Activated CD4-positive, alpha-beta T cell treated with anti-CD3 and anti-CD28 coated beads, Interleukin-2, amount 50 U/mL, for 48 hours (primary cell): ENCODE measurements around the gene SEC24A.
"Not testable (repeated sequence)": the region's sequence is repeated elsewhere in the genome, so short reads cannot be mapped to it uniquely, and the experiment has no call there.

ENCODE experiments used
- DNase-seq, 2 experiments: peaks; one replicate each; pipeline ENCODE4 v3.0.0-alpha.2; 2020

SEC24A gene

DNA sequence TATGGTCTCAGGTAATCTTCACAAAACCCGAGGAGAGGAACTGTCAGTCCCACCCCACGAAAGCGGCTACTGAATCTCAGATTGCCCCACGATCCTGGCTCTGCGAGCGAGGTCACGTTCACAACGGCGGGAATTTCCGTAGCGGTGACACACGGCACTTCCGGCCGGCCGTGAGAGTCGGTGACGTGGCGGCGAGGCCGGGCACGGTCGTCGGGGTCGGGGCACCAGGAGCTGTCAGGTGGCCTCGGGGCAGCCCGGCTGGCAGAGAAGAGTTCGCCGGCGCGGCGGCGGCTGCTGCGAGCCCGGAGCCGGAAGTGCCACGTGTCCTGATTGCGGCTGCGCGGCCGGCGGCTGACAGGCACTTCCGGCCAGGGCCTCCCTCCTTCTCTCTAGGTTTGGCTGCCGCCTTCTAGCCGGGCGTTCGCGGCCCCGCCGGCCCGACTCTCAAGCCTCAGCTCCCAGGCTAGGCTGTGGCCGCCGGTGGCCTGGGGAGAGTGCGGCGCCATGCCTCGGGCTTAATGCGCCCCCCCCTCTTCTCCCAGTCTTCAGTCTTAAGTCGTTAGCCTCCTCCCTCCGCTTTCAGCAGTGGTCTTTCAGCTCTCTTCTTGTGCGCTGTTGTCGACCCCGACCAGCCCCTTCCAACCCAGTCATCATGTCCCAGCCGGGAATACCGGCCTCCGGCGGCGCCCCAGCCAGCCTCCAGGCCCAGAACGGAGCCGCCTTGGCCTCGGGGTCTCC, at the start of gene SEC24A:
Gene SEC24A, plus strand, starts transcription at position 361 of the 738 bp plus-strand sequence. Its CDS starts 292 bp downstream, at position 653.
- peak; percentile 90 to 91 for DNase-seq

DNA sequence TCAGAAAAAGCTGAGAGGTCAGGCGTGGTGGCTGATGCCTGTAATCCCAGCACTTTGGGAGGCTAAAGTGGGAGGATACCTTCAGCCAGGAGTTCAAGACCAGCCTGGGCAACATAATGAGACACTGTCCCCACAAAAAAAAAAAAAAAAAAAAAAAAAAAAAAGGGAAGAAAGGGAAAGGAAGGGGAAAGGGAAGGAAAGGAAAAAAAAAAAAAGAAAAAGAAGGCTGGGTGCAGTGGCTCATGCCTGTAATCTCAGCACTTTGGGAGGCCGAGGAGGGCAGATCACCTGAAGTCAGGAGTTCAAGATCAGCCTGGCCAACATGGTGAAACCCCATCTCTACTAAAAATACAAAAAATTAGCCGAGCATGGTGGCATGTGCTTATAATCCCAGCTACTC, 48.8 kb upstream of the SEC24A start:
- DNase-seq: not testable (repeated sequence)

DNA sequence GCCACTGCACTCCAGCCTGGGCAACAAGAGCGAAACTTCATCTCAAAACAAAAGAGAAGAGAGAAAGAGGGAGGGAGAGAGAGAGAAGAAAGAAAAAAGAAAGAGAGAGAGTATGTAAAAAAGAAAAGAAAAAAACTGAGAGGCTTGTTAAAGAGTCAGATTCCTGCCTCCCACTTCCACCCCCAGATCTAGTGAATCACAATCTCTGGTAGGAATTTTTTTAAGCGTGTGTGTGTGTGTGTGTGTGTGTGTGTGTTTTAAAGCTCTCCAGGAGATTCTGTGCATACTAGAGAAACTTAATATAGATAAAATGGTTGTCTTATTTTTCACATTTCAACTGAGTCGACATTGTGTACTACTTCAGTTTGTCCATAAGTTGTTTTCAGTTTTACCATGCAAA, 48.0 kb upstream of the SEC24A start:
- no peak for DNase-seq

DNA sequence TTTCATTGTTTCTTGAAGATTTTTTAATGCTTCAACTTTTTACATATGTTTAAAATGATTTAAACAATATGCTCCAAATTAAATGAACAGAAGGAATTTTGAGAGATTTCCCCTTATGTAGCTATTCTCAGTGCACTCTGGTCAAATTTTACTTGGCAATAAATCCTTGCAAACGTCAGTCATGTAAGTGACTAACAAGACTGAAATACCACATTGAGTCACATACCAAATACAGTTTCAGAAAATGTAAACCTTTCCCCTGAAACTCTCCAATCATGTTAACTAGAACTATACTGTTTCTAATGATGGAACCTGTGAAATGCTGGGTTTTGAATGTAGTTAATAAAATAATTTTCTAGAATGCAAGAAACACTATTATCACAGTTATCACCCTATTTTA, 45.5 kb upstream of the SEC24A start:
- DNase-seq: no peak

DNA sequence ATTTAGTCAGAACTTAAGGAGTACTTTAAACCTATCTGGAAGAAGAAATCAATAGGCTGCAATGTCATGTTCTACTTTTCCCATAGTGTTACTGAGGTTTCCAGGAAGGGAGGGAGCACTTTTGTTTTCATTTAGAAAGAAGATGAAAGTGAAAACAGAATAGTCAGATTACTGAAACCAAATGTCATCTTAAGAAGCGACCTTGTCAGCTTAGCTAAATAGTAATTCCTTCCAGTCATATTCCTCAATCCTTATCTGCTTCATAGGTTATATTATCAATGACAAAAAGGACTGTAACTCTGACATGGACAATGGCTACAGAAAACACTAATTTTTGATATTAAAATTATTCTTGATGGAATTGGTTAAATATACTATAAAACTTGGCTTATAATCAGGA, 43.7 kb upstream of the SEC24A start:
- DNase-seq: no peak

DNA sequence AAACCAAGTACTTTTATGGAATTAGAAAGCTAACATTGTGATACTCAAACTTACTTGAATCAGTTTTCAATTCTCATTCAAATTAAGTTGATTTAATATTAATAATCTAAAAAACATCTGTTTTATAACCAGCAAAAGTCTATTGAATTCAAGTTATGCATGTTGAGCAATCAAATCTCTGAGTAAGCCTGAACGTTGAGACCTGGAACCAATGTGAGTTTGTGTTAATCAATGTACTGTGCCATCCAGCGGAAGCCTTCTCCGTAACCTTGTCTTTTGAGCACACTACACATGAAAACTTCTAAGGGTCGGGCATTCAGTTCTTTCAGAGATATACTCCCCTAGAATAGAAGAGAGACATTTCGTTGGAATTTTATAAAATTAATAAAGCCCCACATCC, 41.9 kb upstream of the SEC24A start:
- no peak for DNase-seq

DNA sequence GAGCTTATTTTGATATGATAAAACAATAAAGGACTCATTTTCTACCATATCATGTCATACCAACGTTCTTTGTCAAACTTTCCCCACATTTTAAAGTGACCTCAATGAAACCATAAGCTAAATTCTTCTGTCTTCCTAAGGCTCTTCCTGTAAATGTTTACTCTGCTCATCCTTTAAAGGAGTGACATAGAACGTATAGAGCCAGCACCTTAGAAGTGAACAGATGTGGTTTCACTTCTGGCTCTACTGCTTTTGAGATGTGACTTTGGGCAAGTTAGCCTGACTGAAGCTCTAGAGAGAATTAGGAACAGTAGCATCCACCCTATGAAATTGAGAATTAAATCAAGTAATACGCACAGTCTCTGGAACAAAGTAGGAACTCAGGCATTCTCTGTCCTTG, 40.0 kb upstream of the SEC24A start:
- no peak for DNase-seq

DNA sequence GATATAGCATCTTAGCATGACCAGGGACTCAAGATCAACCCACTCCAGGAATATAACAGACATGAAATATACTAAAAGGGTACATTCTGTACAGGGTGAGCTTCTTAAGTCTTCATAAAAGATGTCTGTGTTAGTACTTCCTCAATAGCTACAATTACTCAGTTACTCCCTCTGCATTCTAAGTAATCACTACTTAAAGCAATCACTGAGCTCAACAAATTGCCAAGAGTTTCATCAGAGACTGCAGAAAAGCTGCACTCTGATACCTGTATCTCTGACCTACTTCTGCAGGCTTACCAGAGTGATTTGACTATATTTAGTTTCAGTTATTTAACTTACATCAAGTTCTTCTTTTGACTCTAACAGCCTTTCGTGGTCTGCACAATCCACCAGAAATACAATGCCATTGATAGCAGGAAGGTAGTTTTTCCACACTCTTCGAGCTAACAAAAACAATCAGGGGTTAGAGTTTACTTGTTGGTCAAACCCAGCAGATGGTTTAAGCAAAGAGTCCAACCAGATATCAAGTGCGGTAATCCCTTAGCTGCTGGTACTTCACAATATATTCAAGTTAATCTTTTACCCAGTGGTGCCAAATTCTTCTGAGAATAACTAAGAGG, 39.2 kb upstream of the SEC24A start:
- DNase-seq: no peak

DNA sequence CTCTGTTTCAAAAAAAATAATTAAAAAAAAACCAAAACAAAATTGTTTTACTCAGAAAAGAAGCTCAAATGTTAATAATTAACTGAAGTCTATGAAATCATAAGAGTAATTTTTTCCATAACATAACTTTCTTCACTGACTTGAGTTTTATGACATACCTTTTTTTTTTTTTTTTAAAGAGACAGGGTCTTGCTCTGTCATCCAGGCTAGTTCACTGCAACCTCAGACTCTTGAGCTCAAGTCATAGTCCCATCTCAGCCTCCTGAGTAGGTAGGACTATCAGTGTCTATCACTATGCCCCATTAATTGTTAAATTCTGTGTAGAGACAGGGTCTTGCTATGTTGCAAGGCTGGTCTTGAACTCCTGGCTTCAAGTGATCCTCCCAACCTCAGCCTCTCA, 37.9 kb upstream of the SEC24A start:
- no peak for DNase-seq

DNA sequence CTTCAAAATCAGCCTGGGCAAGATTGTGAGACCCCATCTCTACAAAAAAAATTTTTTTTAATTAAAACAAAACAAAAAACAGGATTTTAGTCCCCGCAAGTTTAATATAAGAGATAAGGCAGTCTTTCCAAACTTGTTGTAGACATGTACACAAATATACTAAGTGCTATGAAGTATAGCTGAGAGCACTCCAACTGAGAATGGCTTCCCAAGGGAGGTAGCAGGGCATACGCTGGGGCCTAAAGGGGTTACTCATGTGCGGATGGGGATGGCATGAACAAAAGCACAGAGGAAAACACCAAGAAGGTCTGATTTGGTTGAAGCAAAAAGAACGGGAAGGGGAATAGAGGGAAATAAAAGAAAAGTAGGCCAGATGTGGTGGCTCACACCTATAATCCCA, 37.1 kb upstream of the SEC24A start:
- DNase-seq: no peak

DNA sequence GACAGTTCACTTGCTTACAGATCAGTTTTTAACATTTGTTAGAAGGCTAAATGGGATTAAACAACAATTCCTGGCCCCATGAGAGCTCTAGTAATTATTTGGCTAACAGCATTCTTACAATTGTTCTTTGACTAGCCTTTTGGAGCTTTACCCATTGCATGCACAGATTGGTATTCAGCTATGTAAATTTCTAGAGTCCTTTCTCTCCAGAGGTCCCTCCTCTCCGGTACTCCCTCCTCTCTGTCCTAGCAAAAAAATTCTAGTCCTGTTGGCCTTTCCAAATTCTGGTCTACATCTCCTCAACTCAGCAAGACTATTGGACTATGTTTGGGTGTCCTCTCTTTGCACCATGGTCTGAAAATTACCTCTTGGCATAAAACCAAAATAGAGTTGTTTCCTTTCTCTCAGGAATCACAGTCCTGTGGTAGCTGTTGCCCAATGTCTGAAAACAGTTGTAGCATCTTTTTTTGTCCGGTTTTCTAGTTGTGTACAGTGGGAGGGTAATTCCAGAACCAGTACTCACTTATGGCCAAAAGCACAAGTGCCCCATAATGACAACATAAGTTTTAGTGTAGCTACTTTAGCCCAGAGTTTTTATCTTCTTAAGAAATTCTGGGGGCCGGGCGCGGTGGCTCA, 34.0 kb upstream of the SEC24A start:
- no peak for DNase-seq

DNA sequence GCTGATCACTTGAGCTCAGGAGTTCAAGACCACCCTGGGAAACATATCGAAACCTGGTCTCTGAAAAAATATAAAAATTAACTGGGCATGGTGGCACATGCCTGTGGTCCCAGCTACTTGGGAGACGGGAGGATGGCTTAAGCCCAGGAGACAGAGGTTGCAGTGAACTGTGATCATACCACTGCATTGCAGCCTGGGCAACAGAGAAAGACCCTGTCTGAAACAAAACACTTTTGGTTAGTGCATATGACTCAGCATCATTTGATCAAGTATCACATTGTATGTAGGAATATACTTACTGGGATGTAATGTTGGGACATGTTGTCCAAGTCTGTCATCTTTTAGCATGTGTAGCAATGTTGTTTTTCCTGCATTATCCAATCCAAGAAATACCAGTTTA, 28.0 kb upstream of the SEC24A start:
- no peak for DNase-seq

DNA sequence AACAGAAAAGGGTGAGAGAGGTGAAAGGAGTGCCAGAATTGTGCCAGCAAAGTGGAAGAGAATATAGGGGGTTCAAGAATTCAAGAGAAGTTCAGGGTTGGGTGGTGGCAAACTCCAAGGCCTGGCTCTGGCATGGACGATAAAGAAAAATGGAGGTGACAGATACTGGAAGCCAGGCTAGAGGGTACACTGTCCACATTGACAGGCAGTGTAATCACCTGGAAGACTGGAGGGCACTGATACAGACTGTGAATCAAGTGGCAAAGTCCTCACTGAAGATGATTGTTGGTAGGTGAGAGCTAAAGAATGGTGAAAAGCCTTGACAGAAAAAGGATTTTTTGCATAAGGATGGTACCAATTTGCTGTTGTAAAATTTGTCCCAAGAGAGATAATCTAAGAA, 23.0 kb upstream of the SEC24A start:
- no peak for DNase-seq

DNA sequence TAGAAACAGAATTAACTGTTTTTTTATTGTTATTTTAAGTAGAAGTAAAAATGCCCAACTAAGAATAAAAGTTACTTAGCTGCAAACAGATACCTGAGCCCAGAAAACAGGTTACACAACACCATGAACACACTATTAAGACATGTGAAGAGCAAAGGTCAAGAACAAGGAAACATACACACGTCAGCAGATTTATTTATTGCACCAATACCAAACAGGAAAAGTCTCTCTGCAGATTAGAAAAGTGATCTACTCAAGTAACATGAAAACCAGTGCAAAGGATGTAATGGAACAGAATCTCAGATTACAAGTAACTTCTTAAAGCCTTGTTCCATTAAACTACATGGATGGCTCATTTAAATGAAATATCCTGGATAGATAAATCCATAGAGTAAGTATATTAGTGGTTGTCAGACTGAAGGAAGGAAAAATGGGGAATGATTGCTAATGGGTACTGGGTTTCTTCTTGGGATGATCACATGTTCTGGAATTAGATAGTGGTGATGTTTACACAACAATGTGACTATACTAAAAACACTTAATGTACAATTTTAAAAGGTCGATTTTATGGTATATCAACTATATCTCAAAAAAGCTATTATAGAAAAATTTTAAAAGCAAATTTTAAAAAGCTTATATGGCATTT, 22.1 kb upstream of the SEC24A start:
- no peak for DNase-seq

DNA sequence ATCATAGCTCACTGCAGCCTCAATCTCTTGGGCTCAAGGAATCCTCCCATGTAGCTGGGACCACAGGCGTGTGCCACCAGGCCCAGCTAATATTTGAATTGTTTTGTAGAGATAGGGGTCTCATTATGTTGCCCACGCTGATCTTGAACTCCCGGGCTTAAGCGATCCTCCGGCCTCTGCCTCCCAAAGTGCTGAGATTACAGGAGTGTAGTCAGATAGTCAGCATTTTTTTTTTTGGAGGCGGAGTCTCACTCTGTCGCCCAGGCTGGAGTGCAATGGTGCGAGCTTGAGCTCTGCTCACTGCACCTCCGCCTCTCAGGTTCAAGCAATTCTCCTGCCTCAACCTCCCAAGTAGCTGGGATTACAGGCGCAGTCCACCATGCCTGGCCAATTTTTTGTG, 14.4 kb upstream of the SEC24A start:
- no peak for DNase-seq

DNA sequence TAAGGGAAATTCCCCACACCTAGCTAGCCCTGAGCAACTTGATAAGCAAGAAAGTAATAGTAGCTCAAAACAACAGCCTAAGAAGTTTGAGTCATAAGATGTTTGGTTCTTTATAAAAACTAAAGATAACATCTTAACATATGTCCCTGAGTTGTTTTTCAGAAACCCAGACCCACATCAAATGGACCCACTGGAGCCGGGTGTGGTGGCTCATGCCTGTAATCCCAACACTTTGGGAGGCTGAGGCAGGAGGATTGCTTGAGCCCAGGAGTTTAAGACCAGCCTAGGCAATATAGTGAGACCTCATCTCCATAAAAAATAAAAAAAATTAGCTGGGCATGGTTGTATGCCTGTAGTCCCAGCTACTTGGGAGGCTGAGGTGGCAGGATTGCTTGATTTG, 13.2 kb upstream of the SEC24A start:
- DNase-seq: peak in 1 of 2 experiments; percentile 5

DNA sequence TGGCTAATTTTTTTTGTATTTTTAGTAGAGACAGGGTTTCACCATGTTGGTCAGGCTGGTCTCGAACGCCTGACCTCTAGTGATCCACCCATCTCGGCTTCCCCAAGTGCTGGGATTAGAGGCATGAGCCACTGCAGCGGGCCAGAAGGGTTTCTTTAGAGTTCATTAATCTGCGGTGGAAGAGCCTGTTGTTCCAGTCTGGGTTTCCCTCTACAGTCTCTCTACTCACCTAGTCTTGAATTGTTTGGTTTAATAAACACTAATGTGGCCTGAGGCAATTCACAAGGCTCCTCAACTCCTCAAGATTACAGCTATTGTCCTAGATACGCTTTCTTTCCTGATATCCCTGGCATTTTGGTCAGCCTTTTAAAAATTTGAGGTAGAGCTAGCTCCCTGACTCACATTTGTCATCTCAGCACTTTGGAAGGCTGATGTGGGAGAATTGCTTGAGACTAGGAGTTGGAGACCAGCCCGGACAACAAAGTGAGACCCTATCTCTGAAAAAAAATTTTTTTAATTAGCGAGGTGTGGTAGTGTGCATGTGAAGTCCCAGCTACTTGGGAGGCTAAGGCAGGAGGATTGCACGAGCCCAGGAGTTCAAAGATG, 11.4 kb upstream of the SEC24A start:
- no peak for DNase-seq

DNA sequence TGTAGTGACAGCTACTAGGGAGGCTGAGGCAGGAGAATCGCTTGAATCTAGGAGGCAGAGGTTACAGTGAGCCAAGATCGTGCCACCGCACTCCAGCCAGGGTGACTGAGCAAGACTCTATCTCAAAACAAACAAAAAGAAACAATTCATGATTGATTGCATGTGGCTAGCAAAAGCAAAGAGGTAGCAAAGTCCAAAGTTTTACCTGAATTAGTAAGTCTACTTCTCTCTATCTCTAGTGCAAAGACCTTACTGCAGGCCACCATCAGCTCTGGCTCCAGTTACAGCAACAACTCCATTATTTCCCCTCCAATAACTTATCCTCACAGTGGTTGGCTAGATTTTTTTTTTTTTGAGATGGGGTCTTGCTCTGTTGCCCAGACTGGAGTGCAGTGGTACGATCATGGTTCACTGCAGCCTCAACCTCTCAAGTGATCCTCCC, 9.8 kb upstream of the SEC24A start:
- no peak for DNase-seq

DNA sequence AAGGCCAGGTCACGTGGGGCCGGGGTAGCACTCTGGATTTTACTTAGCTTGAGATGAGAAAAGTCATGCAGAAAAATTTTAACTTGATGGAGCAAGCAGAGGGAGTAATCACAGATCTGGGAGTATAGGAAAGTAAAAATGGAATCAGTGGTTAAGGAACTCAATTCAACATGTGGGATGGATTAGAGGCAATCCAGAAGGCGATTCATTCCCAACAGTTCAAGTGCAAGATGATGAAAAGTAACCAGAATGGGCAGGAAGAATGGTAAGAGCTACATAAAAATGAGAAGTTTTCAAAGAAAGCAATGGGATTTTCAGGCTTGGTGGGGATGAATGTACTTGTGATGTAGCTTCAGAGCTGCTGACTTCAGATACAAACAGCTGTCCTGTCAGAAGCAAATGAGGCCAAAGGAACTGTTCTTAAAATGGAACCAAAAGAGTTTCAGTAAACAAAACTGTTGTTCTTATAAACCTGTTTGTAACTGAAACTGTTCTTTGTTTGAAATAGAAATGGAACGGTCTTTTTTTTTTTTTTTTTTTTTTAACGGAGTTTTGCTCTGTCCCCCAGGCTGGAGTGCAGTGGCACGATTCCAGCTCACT, 5.6 kb upstream of the SEC24A start:
- DNase-seq: no peak

DNA sequence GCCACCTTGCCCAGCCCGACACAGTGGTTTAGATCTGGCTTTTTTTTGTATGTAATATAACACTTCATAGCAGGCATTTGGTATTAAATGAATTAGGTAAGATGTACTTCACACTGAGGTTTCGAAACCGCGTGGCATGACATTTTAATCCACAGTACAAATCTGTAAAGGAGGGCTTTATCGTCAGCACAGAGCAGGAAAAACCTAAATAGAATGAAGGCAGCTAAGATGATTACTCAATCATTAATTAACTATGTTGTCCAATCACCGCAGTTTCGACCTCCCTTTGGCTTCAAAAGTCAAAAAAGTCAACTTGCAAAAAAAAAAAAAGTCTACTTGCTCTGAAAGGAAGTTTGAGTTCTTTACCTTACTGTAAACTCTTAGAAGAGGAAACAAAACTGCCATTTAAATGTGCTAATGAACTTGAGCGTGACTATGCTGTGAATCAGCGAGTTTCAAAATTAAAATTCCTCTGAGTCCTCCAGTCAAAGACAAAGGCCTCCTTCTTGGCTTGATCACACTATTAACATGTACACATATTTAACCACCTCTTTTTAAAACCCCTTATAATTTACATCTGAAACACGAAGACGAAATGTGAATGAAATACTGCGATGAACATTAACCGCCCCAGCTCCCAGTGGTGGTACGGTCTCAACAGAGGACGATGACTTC, 698 bp upstream of the SEC24A start:
- peak; percentile 34 to 40 for DNase-seq

DNA sequence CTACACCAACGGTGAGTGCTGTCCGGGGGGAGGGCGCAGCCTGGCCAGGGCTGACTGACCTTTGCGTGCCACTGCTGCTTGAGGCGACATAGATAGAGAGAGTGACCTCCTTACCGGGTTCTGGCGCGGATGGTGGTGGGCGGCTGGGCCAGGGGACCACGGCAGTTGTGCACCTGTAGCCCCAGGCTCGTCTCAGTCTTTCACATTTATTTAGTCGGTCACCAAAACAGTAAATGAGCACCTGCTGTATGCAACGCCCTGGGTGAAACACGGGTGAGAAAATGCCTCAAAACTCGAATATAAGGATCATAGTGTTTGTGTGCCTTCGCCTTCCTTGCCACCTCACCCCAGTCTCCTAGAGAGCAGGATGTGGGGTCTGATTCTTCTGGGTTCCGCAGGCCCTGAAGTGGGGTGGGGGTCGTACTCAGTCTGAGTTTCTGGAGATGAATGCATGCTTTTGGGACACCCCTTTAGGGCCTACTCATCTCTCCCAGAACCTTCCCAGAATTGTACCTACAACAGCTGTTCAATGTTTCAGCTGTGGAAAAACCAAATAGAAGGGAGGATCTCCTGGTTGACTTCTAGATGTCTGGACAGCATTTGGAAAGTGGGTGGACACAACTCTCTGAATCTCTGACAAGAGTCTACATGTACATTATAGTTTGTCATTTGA, 714 bp downstream of the SEC24A start:
- DNase-seq: peak; percentile 5 to 16

DNA sequence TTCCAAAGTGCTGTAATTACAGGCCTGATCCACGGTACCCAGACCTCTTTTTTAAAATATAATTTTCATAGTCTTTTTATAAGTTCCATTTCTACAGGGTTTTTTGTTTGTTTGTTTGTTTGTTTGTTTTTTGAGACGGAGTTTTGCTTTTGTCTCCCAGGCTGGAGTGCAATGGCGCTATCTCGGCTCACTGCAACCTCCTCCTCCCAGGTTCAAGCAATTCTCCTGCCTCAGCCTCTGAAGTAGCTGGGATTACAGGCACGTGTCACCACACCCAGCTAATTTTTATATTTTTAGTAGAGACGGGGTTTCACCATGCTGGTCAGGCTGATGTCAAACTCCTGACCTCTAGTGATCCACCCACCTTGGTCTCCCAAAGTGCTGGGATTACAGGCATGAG, 2.1 kb downstream of the SEC24A start:
- DNase-seq: not testable (repeated sequence)
